ENCODE results near the gene ATXN7L1. TPM values are rescaled to one million over a fixed set of nuclear protein-coding genes. Genes with fewer than 3 reads are reported as not detected.

ATXN7L1 gene
- total RNA-seq, 2 donors from 2014 or later = 12.6 to 28.1 TPM

DNA sequence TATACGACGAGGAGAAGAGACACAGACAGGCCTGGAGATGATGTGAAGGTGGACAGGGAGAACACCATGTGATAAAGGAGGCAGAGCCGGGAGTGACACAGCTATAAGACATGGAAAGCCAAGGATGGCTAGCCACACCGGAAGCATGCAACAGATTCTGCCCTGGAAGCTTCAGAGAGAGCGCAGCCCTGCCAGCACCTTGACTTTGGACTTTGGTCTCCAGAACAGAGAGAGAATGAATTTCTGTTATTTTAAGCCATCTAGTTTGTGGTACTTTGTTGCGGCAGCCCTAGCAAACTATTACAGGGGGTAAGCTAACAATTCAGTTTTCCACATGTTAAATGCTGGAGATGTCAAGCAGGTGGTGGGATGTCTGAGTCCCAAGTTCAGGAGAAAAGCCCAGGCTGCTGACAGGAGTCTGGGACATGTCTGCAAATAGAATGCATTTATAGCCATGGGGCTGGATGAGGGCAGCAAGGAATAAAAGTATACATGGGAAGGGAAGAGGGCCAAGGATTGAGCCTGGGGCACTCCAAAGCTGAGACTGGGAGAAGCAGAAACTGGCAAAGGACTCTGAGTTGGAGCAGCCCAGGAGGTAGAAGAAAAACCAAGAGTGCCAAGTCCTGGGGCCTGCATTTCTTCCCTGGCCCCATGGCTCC, 65.1 kb downstream of the ATXN7L1 start:
- Histone ChIP-seq H3K36me3 (no peaks in the 10 kb centered on the region), H3K27me3 (replicated peaks; ENCODE audit: insufficient read depth) (no peaks in the 10 kb centered on the region), H3K4me1 (replicated peaks) (no peaks in the 10 kb centered on the region), H3K9me3 (no peaks in the 10 kb centered on the region), H3K27ac (no peak overlapping the region), H3K4me3 (no peak overlapping the region)
- 92% methylated on average over 6 of the region's 6 CpGs for WGBS
- intact Hi-C loops (cut with DNase I) = no loop called here
- no peak for DNase-seq (ENCODE audit: low spot score)
- TF ChIP-seq, protein P1, sequence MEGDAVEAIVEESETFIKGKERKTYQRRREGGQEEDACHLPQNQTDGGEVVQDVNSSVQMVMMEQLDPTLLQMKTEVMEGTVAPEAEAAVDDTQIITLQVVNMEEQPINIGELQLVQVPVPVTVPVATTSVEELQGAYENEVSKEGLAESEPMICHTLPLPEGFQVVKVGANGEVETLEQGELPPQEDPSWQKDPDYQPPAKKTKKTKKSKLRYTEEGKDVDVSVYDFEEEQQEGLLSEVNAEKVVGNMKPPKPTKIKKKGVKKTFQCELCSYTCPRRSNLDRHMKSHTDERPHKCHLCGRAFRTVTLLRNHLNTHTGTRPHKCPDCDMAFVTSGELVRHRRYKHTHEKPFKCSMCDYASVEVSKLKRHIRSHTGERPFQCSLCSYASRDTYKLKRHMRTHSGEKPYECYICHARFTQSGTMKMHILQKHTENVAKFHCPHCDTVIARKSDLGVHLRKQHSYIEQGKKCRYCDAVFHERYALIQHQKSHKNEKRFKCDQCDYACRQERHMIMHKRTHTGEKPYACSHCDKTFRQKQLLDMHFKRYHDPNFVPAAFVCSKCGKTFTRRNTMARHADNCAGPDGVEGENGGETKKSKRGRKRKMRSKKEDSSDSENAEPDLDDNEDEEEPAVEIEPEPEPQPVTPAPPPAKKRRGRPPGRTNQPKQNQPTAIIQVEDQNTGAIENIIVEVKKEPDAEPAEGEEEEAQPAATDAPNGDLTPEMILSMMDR (IDR thresholded peaks at IDR 0.05) = no peak
- TF ChIP-seq POLR2A (IDR thresholded peaks at IDR 0.05) (no peak), POLR2AphosphoS5 (IDR thresholded peaks at IDR 0.05) (no peak)

DNA sequence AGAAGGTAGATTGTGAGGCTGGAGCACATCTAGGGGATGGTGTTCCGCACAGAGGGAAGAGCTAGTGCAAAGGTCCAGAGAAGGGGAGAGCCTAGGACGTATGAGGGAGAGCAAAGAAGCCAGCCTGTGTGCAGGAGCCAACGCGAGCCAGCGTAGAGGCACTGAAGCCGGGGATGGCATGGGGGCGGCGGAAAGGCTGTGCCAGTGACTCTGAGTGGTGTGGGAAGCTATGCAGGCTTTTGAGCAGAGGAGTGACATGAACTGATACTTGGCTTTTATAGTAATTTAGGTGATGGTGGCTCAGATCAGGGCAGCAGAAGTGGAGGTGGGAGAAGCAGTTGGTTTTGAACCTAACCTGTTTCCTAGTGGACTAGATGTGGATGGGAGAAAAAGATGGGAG, 65.8 kb downstream of the ATXN7L1 start:
- DNase-seq (ENCODE audit: low spot score) = no peak
- Histone ChIP-seq H3K4me1 (replicated peaks) (no peaks in the 10 kb centered on the region), H3K27me3 (replicated peaks; ENCODE audit: insufficient read depth) (no peaks in the 10 kb centered on the region), H3K9me3 (no peaks in the 10 kb centered on the region), H3K36me3 (no peaks in the 10 kb centered on the region), H3K27ac (no peak overlapping the region), H3K4me3 (no peak overlapping the region)
- WGBS = 97% methylated on average over 8 of the region's 8 CpGs
- intact Hi-C loops (cut with DNase I) = no loop called here
- TF ChIP-seq, protein P1 (IDR thresholded peaks at IDR 0.05) = no peak
- TF ChIP-seq POLR2A (IDR thresholded peaks at IDR 0.05) (no peak), POLR2AphosphoS5 (IDR thresholded peaks at IDR 0.05) (no peak)

DNA sequence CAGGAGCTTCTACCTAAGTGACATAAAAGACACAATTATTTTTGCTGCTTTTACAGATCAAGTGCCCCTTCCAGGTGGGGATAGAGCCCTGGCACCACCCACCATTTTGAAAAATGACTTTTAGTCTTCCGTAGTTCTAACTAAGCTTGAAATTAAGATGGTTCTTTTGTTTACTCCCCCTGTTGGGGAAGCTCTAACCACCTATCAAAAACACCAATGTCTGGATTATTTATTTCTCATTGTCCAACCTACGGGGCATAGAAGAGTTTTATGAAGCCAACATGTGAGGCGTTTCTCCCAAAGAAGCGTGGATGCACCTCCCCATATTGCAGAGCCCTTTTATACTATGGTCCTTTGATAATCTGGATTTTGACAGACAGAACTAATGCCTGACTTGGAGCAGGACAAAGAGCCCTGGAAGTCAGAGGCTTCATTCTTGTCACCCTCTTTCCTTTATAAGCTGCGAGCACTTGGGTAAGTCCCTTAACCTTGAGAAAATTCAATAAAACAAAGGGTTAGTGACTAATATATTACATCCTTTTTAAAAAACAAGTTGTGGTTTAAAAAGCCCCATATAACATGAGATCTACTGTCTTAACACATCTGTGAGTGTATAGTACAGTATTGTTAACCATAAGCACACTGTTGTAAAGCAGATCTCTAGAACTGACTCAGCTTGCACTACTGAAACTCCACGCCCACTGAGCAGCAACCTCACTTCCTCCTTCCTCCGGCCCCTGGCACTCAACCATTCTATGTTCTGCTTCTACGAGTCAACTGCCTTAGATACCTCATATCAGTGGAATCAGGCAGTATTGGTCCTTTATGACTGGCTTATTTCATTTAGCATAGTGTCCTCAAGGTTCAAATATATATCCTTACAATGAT, 67.5 kb downstream of the ATXN7L1 start:
- Histone ChIP-seq H3K4me3 (no peak overlapping the region), H3K4me1 (replicated peaks) (no peaks in the 10 kb centered on the region), H3K27ac (no peak overlapping the region), H3K9me3 (no peaks in the 10 kb centered on the region), H3K36me3 (no peaks in the 10 kb centered on the region), H3K27me3 (replicated peaks; ENCODE audit: insufficient read depth) (no peaks in the 10 kb centered on the region)
- 84% methylated on average over 8 of the region's 8 CpGs for WGBS
- DNase-seq (ENCODE audit: low spot score) = no peak
- no peak for TF ChIP-seq POLR2AphosphoS5 (IDR thresholded peaks at IDR 0.05)
- TF ChIP-seq POLR2A (IDR thresholded peaks at IDR 0.05) = no peak
- TF ChIP-seq, protein P1 (IDR thresholded peaks at IDR 0.05) = no peak
- intact Hi-C loops (cut with DNase I) = no loop called here

DNA sequence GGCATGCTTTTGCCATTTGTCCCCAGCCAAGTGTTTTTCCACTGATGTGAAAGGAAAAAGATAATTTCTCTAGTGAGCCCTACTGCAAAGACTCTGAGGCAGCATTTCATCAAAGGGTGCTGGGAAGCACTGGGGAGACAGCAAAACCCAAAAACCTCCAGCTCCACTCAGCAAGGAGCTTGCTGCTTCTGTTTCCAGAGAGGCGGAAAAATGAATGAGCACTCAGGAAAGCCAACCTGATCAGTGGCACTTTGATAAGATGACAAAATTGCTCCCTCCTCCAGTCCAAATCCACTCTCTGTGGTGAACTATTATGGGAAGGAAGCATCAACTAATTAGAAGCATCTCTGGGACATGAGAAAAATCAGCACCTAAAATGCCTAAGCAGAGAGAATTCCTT, 68.2 kb downstream of the ATXN7L1 start:
- Histone ChIP-seq H3K4me1 (replicated peaks) (no peaks in the 10 kb centered on the region), H3K4me3 (no peak overlapping the region), H3K9me3 (no peaks in the 10 kb centered on the region), H3K27me3 (replicated peaks; ENCODE audit: insufficient read depth) (no peaks in the 10 kb centered on the region), H3K27ac (no peak overlapping the region), H3K36me3 (no peaks in the 10 kb centered on the region)
- no peak for DNase-seq (ENCODE audit: low spot score)
- no peak for TF ChIP-seq POLR2A (IDR thresholded peaks at IDR 0.05)
- no peak for TF ChIP-seq POLR2AphosphoS5 (IDR thresholded peaks at IDR 0.05)
- TF ChIP-seq, protein P1 (IDR thresholded peaks at IDR 0.05) = no peak
- 97% methylated on average over 1 of the region's 1 CpG for WGBS
- intact Hi-C loops (cut with DNase I) = no loop called here

Measured in prostate gland (tissue), 2 donors.